ENCODE measurements around the gene EBP.
A peak's percentile ranks its signal among the peaks of the same experiment; 100 is the strongest.
"Not testable (repeated sequence)": the region's sequence is repeated elsewhere in the genome, so short reads cannot be mapped to it uniquely, and the experiment has no call there.

Gene EBP

DNA sequence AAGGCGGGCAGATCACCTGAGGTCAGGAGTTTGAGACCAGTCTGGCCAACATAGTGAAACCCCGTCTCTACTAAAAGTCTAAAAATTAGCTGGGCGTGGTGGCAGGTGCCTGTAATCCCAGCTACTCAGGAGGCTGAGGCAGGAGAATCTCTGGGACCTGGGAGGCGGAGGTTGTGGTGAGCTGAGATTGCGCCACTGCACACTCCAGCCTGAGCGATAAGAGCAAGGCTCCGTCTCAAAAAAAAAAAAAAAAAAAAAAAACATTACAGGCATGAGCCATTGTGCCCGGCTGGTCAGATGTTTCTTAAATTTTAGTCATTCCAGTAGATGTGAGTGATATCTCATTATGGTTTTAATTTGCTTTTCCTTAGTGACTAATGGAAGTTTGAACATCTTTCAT lies 4.2 kb downstream of the EBP start:
- DNase-seq (ENCODE audit: low spot score) = not testable (repeated sequence)

DNA sequence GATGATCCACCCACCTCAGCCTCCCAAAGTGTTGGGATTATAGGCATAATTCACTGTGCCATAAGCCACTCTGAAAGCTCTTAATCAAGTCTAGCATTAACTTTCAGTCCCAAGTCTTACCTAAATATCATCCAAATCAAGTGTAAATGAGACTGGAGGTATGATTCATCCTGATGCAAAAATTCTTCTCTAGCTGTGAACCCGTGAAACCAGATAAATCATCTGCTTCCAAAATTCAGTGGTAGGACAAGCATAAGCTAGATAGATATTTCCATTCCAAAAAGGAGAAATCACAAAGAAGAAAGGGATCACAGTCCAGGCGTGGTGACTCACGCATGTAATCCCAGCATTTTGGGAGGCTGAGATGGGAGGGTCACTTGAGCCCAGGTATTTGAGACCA lies 9.1 kb downstream of the EBP start:
- DNase-seq (ENCODE audit: low spot score) = no peak

DNA sequence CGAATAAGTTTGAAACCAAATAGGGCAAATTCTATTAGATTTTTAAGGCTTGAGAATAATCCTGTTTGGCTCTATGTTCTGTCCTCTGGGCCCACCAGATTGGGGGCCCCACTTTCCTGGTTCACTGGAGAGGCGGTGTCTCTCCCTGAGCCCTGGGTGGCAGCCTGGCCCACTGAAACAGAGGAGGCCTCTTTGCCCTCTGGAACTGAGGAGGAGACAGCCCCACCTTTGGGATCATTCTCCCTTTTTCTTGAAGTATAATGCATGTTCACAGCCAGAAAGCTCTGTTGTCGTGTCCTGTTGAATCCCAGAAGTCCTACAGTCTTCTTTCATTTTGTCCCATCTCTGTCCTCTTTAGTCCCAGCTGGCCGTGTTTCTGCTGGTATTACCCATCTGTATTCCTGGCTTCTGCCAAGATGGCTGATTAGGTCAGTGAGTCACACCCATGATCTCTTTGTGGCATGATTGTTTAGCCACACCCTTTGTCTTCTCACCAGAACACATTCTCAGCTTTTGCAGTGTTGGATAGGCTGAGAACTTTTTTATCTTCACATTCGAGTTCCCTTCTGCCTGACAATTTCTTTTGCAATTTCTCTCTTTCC lies 9.9 kb downstream of the EBP start:
- peak; percentile 25 for DNase-seq (ENCODE audit: low spot score)

DNA sequence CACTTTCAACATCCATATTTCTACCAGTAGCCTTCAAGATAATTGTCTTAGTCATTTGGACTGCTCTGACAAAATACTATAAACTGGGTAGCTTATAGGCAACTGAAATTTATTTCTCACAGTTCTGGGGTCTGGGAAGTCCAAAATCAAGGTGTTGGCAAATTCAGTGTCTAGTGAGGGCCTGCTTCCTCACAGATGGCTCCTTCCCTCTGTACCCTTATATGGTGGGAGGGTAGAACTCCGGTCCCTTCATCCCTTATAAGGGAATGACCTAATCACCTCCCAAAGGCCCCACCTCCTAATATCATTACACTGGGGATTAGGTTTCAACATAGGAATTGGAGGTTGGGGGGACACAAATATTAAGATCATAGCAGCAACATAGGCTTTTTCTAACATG lies 10.6 kb downstream of the EBP start:
- DNase-seq (ENCODE audit: low spot score) = no peak

DNA sequence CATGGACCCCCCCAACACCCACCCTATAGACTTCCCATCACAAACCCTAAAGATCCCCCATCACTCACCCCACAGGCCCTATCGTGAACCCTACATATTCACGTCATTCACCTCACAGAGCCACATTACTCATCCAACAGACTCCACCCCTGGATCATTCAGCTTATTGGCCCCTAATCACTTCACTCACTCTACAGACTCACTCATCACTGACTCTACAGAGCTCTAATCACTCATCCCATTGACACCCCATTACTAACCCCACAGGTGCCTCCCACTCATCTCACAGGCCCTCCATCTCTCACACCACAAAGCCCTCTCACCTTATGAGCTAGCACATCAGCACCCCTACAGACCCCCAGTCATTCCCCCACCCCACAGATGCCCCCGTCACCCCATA lies 11.6 kb downstream of the EBP start:
- no peak for DNase-seq (ENCODE audit: low spot score)

DNA sequence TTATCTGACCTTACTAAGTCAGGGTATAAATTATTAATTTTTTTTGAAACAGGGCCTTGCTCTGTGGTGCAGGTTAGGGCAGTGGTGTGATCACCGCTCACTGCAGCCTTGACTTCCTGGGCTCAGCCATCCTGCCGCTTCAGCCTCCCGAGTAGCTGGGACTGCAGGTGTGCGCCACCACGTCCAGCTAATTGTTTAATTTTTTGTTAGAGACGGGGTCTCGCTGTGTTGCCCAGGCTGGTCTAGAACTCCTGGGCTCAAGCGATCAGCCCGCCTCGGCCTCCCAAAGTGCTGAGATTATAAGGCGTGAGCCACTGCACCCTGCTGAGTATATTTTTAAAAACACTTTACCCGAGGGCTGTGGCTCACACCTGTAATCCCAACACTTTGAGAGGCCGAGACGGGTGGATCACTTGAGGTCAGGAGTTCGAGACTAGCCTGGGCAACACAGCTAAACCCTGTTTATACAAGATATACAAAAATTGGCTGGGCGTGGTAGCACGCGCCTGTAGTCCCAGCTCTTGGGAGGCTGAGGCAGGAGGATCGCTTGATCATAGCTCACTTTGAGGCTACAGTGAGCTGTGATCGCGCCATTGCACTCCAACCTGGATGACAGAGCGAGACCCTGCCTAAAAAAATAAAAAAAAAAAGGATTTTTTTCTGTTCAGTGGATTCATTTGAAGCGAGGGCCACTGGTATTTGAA lies 17.2 kb downstream of the EBP start:
- DNase-seq (ENCODE audit: low spot score) = no peak

DNA sequence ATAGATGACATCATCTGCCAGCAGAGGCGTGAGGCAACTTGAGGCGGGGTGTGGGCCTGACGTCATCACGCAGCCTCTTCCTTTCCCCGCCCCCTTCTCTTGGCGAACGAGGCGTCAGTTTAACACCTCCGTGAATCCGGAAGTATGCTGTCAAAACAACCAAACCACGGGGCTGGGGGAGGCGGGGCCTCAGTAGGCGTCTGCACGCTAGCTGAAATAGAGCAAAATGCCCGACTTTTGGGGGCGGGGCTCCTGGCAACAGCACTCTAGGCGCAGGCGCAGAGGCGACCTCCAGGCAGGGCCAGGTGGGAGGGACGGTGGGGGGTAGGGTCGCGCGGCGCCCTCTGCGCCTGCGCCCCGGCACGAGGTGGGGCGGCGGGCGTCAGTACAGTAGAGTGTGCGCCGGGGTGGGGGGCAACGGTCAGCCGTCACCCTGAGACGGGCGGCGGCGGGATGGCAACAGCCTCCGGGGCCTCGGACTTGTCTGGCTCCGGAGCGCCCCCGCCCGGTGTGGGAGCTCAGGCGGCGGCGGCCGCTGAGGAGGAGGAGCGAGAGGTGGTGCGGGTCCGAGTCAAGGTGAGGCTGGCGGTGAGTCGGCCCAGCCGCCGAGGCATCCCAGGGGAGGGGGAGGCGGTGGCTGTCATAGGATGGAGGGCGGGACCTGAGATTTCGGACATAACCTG lies 17.9 kb downstream of the EBP start, which contains the start of gene TBC1D25:
TSS of gene TBC1D25 (plus strand) at position 370 of the 683 bp plus-strand sequence. CDS start at position 454, 84 bp downstream.
- DNase-seq (ENCODE audit: low spot score) = peak; percentile 97

DNA sequence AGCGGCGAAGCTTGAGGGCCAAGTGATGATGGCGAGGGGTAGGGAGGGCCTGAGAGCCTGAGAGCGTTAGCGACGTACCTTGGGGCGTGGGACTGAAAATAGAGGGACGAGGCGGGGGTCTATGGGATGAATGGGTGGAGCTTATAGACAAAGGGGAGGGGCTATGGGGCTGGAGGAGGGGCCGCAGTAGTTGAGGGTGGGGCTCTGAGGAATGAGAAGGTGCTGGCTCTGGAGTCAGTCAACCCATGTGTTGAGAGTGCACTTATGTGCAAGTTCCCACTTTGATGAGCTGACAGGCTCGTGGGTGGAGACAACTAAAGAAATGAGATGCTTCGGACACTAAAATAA lies 18.4 kb downstream of the EBP start:
- peak; percentile 51 for DNase-seq (ENCODE audit: low spot score)

DNA sequence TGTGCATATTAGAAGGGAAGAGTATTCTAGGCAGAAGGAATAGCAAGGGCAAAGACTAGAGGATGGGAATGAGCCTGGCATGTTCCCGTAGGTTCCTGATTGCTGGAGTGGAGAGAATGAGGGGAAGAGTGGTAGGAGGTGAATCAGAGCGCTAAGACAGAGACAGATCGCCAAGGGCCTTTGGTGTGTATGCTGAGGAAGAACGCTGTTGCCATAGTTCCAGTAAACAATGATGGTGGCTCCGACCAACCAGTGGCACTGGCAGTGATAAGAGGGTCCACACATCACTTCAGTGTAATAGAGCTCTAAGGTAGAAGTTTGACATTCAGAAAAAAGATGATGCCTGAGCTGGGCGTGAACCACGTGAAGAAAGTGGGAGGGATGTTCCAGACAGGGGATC lies 18.9 kb downstream of the EBP start:
- no peak for DNase-seq (ENCODE audit: low spot score)

DNA sequence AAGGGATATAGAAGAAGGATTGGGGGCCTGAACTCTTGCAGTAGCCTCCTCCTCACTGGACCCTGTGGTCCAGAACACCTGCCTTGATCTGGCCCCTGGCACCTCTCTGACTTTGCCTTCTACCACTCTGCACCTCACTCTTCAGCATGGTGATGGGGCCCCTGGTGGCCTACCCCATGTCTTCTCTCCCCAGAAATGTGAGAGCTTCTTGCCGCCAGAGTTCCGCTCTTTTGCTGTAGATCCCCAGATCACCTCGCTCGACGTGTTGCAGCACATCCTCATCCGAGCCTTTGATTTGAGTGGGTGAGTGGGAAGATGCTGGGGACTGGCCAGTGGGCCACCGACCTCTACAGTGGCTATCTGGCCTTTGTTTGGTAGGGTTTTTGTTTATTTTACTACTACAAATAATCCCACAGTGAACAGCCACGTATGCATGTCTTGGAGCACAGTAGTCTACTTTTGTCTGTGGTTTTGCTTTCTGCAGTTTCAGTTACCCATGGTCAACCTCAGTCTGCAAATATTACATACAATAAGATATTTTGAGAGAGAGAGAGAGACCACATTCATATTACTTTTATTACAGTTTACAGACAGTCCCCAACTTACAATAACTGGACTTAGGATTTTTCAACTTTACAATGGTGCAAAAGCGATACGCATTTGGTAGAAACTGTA lies 19.7 kb downstream of the EBP start:
- no peak for DNase-seq (ENCODE audit: low spot score)

DNA sequence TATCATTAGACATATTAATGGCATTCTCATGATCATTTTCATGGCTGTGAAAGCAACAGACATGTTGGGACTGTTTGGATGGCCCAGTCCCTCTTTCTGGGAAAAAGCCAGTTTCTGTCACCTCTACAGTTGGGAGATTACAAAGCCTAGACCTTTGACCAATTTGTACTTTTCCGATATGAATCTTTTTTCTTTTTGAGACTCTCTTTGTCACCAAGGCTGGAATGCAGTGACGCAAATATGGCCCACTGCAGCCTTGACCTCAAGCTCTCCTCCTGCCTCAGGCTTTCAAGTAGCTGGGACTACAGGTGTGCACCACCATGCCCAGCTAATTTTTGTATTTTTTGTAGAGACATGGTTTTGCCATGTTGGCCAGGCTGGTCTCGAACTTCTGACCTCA lies 27.3 kb downstream of the EBP start:
- no peak for DNase-seq (ENCODE audit: low spot score)

DNA sequence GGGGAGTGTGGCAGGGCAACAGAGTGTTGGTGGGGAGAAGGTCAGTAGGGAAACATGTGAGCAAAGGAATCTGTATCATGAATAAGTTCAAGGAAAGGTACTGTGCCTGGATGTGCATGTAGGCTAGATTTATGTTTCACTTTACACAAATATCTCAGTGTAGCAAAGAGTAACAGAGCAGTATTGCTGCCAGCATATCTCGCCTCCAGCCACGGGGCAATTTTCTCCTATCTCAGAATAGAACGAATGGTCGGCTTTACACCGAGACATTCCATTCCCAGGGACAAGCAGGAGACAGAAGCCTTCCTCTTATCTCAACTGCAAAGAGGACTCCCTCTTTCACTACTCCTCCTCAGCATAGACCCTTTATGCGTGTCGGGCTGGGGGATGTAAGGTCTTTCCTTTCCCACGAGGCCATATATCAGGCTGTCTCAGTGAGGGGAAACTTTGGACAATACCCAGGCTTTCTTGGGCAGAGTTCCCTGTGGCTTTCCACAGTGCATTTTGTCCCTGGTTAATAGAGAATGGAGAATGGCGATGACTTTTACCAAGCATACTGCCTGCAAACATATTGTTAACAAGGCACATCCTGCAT lies 34.2 kb downstream of the EBP start:
- DNase-seq (ENCODE audit: low spot score) = not testable (repeated sequence)

DNA sequence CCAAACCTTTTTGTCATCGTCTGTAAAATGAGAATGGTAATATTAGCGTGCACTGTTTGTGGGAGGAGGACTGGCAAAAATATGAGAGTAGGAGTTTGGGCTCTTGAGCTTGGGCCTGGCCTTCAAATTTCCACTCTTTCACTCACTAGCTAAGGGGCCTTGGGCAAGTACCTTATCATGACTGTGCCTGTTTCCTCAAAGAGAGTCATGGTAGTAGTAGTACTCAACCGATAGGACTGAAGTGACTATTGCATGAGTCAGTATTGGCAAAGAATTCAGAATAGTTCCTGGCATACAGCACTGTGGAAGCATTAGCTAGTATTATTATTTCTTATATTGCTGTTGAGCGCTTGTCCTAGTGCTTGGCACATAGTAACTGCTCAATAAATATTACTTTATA lies 36.7 kb downstream of the EBP start:
- peak; percentile 47 for DNase-seq (ENCODE audit: low spot score)

DNA sequence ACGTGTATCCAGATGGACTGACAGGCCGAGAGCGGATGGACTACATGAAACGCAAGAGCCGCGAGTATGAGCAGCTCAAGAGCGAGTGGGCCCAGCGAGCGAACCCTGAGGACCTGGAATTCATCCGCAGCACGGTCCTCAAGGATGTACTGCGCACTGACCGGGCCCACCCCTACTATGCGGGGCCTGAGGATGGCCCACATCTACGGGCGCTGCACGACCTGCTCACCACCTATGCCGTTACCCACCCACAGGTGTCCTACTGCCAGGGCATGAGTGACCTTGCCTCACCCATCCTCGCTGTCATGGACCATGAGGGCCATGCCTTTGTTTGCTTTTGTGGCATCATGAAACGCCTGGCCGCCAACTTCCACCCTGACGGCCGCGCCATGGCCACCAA lies 38.0 kb downstream of the EBP start:
- DNase-seq (ENCODE audit: low spot score) = no peak

DNA sequence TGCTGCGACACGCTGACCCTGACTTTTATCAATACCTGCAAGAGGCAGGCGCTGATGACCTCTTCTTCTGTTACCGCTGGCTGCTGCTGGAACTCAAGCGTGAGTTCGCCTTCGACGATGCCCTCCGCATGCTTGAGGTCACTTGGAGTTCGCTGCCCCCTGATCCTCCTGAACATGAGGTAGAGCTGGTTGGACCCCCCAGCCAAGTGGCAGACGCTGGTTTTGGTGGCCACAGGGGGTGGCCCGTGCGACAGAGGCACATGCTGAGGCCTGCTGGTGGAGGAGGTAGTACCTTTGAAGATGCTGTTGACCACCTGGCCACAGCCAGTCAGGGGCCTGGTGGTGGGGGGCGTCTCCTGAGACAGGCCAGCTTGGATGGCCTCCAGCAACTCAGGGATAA lies 38.4 kb downstream of the EBP start:
- DNase-seq (ENCODE audit: low spot score) = no peak

DNA sequence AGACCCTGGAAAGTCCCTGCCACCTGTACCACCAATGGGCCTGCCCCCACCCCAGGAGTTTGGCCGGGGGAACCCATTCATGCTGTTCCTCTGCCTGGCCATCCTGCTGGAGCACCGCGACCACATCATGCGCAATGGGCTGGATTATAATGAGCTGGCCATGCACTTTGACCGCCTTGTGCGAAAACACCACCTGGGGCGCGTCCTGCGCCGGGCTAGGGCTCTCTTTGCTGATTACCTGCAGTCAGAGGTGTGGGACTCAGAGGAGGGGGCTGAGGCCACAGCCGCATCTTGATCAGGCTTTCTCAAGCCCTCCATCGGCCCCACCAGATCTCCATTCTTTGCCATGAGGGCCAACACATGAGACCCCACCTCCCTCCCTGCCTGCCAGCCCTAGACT lies 39.1 kb downstream of the EBP start:
- no peak for DNase-seq (ENCODE audit: low spot score)

DNA sequence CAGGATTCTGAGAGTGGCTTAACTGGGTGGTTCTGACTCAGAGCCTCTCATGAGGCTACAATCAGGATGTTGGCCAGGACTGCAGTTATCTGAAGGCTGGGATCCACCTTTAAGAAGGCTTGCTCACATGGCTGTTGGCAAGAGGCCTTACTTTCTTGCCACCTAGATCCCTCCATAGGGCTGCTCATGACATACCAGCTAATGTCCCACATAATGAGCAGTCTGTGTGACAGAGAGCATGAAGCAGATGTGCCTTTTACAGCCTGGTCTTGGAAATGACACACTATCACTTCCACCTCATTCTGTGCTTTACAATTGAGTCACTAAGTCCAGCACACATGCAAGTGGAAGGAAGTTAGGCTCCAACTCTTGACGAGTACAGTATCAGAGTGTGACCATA lies 48.4 kb downstream of the EBP start:
- peak; percentile 84 for DNase-seq (ENCODE audit: low spot score)

DNA sequence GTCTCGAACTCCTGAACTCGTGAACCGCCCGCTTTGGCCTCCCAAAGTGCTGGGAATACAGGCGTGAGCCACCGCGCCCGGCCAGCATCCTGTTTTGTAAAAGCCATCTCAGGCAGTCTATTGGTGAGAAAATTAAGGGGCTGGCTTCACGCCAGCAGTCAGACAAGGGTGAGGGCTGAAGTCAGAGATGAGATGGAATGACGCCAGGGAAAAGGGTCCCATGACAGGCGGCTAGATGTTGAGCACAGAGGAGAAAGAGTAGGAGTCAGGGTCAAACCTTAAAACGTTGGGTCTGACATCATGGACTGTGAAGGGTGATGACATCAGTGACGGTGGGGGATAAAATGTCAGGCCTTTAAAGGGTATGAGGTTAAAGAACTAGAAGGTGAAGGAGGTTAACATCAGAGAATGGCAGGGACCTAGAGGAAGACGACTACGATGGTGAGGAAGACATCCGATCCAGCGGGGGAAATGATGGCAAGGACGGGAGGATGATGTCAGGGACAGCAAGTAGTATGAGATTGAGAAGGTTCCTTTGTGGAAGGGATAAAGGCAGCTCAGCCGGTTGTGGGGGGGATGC lies 52.2 kb downstream of the EBP start:
- DNase-seq (ENCODE audit: low spot score) = no peak

DNA sequence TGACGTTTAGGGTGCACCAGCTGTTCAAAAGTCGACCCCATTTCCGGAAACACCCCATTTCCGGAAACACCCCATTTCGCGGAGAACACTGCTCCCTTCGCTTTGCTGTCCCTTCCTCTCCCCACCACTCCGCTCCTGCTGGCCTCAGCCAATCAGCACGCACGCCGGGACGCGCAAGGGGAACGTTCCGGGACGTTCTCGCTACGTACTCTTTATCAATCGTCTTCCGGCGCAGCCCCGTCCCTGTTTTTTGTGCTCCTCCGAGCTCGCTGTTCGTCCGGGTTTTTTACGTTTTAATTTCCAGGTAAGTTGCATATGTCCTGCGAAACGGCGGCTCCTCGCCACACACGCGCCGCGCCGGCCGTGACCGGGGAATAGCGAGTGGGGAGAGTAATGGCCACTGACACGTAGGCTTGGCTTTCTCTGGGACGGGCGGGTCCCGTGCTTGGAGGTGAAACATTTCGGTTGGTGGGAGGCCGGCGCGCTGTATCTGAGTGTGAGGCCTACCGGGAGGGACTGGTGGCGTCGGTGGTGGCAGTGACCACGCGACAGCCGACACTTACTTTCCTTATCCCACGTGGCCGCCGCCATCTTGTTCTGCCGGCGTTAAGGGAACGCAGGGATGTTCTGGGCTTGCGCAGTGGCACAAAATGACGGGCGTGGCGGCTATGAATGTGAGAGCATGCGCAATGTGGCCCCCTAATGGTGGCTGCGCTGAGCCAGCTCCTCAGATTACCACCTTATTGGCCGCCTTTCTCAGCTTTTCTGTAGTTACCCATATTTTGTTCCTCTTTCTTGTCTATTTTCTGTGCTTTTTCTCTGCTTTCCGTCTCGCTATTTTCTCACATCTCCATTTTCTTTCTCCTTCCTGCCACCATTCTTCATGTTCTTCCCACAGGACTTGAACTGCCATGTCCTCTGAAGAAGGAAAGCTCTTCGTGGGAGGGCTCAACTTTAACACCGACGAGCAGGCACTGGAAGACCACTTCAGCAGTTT lies 53.0 kb downstream of the EBP start, which contains the start of gene RBM3:
TSS of gene RBM3 (plus strand) at position 215 of the 997 bp plus-strand sequence. CDS start at position 912, 697 bp downstream.
- DNase-seq (ENCODE audit: low spot score) = peak; percentile 93

DNA sequence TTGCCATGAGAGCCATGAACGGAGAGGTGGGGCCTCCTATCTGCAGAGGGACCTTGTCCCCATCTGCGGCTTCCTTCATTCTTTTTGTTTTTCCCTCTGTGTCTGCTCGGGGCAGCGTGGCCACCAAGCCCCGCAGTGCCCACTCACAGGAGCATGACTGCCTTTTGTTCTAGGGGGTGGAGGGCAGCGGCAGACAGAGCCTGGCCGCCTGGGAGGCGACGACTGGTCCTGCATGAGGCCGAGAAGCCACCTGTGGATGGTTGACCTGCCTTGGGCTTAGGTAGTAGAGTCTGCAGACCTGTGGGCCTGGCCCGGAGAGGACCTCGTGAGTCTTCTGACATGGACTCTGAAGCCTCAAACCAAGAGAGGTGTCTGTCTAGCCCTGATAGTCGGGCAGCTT lies 54.0 kb downstream of the EBP start:
- DNase-seq (ENCODE audit: low spot score) = no peak

DNA sequence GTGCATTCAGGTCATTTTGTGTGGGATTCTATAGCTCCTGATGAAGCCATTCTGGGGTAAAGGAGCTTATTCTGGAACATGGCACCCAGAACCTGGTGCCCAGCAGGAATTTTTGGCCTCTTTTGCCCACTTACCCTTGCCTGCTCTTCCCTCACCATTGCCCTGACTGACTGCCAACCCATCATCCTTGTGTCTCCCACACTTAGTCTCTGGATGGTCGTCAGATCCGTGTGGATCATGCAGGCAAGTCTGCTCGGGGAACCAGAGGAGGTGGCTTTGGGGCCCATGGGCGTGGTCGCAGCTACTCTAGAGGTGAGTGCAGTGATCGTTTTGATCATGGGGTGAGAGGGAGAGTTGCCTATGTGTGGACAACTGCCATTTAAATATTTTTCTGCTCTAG lies 54.5 kb downstream of the EBP start:
- no peak for DNase-seq (ENCODE audit: low spot score)

All from activated CD4-positive, alpha-beta T cell treated with anti-CD3 and anti-CD28 coated beads, Interleukin-2, Interleukin-4, amounts not matched to agents 100 ng/mL and 50 ng/mL, durations not matched to agents 16 hours and 8 hours (primary cell).